Lower lobe of right lung (tissue), 2 donors: ENCODE measurements around the gene C8G. TPM values are rescaled to one million over a fixed set of nuclear protein-coding genes. Genes with fewer than 3 reads are reported as not detected.

Experiments used
- ATAC-seq, 2 donors: fragments of 200-7000 bp; cut with Tn5 transposase; one replicate each; pipeline ENCODE4 v1.9.1; 2020 to 2022; ENCODE audit warnings: mild to moderate bottlenecking in 2 of 2, moderate library complexity in 2 of 2
- DNase-seq: peaks from one replicate; pipeline ENCODE4 v3.0.0-alpha.2; 2020
- H3K27ac ChIP-seq: fragments of 200-600 bp; one replicate; pipeline ENCODE4 v1.8.0; 2022
- H3K27me3 ChIP-seq: fragments of 200-600 bp; one replicate; pipeline ENCODE4 v1.8.0; 2022; ENCODE audit warnings: low read depth
- H3K36me3 ChIP-seq: fragments of 200-600 bp; one replicate; pipeline ENCODE4 v1.8.0; 2022; ENCODE audit warnings: mild to moderate bottlenecking
- H3K4me1 ChIP-seq: fragments of 200-600 bp; one replicate; pipeline ENCODE4 v1.8.0; 2022
- H3K4me3 ChIP-seq: fragments of 200-600 bp; one replicate; pipeline ENCODE4 v1.8.0; 2022; ENCODE audit warnings: mild to moderate bottlenecking
- H3K9me3 ChIP-seq: fragments of 200-600 bp; one replicate; pipeline ENCODE4 v1.8.0; 2022
- CTCF ChIP-seq: fragments of 200-600 bp; IDR thresholded peaks from one replicate; pipeline ENCODE4 v1.8.0; 2022; ENCODE audit warnings: antibody characterized with exemption, mild to moderate bottlenecking
- intact Hi-C: fragments of 100-400 bp; cut with DNase I; formaldehyde crosslinking; loops from one replicate; pipeline ENCODE4 v1.11.0; 2022
- total RNA-seq: library from RNA; stranded (reverse); fragmentation: NEBNext Ultra II Directional; extraction: Animal tissue kit (Norgen Biotek cat#: 25700); gene quantifications from one replicate; pipeline ENCODE4 v1.2.1, GENCODE V29; 2021
- donor health status: DM: no; HTN: yes; CAD: no; lungs with severe emphysema.

C8G gene
- total RNA-seq, 1 donor from 2014 or later, result 2.2 TPM

GRCh38 chr9:136961279-136962065 is 16.4 kb downstream of the C8G start:
- no peaks in the 10 kb centered on the region for H3K36me3 ChIP-seq
- intact Hi-C loops, result no loop called here
- no peak overlapping the region for H3K27ac ChIP-seq
- no peak for TF ChIP-seq CTCF
- H3K9me3 ChIP-seq, result no peaks in the 10 kb centered on the region
- DNase-seq, result no peak
- H3K4me3 ChIP-seq, result no peak overlapping the region
- H3K27me3 ChIP-seq, result no peaks in the 10 kb centered on the region
- peaks cover 8% of the 10 kb centered on the region for H3K4me1 ChIP-seq
- peak; percentile 10 to 48 for ATAC-seq

DNA sequence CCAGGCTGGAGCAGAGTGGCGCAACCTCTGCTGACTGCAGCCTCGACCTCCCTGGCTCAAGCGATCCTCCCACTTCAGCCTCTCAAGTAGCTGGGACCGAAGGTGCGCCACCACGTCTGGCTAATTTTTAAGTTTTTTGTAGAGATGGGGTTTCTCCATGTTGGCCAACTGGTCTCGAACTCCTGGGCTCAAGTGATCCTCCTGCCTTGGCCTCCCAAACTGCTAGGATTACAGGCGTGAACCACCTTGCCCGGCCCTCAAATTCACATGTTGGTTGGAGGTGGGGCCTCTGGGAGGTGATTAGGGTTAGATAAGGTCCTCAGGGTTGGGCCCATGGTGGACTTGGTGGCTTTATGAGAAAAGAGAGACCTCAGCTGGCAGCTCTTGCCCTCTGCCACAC is 17.1 kb downstream of the C8G start:
- no peak overlapping the region for H3K27ac ChIP-seq
- H3K27me3 ChIP-seq, result no peaks in the 10 kb centered on the region
- ATAC-seq, result no peak
- H3K4me1 ChIP-seq, result peaks cover 8% of the 10 kb centered on the region
- no peak overlapping the region for H3K4me3 ChIP-seq
- no peaks in the 10 kb centered on the region for H3K36me3 ChIP-seq
- intact Hi-C loops, result no loop called here
- no peak for DNase-seq
- no peak for TF ChIP-seq CTCF
- no peaks in the 10 kb centered on the region for H3K9me3 ChIP-seq

DNA sequence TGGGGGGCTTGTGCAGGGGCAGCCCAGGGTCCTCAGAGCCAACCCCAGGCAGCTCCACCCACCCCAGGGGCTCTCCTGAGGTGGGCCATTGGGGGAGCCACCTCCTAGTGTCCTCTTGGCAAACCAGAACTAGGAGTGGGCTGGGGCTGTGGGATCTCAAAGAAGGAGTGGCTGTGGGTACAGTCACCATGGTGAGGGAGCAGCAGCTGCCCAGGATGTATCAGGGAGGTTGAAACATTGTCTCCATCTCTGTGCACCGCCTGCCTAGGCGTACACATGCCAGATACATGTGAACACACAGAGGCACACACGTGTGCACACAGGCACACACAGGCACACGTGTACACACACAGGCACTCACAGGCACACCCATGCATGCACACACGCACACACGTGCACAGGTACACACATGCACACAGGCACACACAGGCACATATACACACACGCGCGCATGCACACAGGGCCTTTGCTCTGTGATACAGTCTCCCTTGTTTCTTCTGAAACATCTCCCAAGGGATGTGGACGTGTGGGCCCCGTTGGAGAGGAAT is 17.7 kb downstream of the C8G start:
- ATAC-seq (no peak), DNase-seq (no peak)
- Histone ChIP-seq H3K27me3 (no peaks in the 10 kb centered on the region), H3K4me3 (no peak overlapping the region), H3K9me3 (no peaks in the 10 kb centered on the region), H3K36me3 (no peaks in the 10 kb centered on the region), H3K27ac (no peak overlapping the region), H3K4me1 (peaks cover 8% of the 10 kb centered on the region)
- intact Hi-C loops, result no loop called here
- no peak for TF ChIP-seq CTCF

GRCh38 chr9:136963341-136963740 is 18.3 kb downstream of the C8G start:
- DNase-seq (no peak), ATAC-seq (no peak)
- no peak for TF ChIP-seq CTCF
- Histone ChIP-seq H3K27ac (no peak overlapping the region), H3K4me1 (peaks cover 8% of the 10 kb centered on the region), H3K27me3 (no peaks in the 10 kb centered on the region), H3K9me3 (no peaks in the 10 kb centered on the region), H3K4me3 (no peak overlapping the region), H3K36me3 (no peaks in the 10 kb centered on the region)
- intact Hi-C loops, result no loop called here

DNA sequence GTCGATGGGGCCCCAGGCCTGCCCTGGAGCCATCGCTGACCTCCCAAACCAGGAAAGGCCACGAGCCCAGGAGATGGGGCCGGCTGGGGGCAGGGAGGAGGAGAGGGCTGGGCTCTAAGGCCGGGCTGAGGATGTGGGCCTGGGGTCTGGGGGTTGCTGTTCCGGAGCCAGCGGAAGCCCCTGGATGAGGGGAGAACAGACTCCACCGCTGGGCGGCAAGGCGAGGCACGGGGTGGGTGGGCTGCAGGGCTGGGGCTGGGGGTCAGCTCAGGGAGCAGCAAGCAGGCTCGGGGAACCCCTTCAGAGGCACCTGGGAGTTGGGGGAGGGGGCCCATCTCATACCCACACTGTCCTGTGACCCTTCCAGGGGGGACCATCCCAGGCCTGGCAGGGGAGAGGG is 18.7 kb downstream of the C8G start:
- no peak overlapping the region for H3K27ac ChIP-seq
- no peaks in the 10 kb centered on the region for H3K27me3 ChIP-seq
- no peaks in the 10 kb centered on the region for H3K36me3 ChIP-seq
- peaks cover 8% of the 10 kb centered on the region for H3K4me1 ChIP-seq
- ATAC-seq (no peak), DNase-seq (no peak)
- intact Hi-C loops, result no loop called here
- H3K4me3 ChIP-seq, result no peak overlapping the region
- TF ChIP-seq CTCF, result no peak
- H3K9me3 ChIP-seq, result no peaks in the 10 kb centered on the region
